Mammary epithelial cell (primary cell): Measurements from ENCODE around the gene MRGPRG.

Experiments used
- EZH2 ChIP-seq: IDR thresholded peaks from 2 replicates; pipeline ENCODE4 v1.6.1; 2012; ENCODE audit warnings: low read length, inconsistent platforms, borderline replicate concordance
- TF ChIP-seq, protein P1 (sequence below), 2 donors: IDR thresholded peaks in 1 of 2; conservative IDR thresholded peaks in 1 of 2; 2 replicates each; pipeline ENCODE4 v1.5.1; 2011 to 2012; ENCODE audit warnings: inconsistent platforms in 2 of 2, low read length in 2 of 2, mild to moderate bottlenecking in 2 of 2, control low read depth in 1 of 2, low read depth in 1 of 2; ENCODE audit not compliant: insufficient read depth in 1 of 2; ENCODE audit errors: extremely low read depth in 1 of 2

GRCh38 chr11:3204141-3205015, 14.2 kb downstream of the MRGPRG start:
- TF ChIP-seq, protein P1, sequence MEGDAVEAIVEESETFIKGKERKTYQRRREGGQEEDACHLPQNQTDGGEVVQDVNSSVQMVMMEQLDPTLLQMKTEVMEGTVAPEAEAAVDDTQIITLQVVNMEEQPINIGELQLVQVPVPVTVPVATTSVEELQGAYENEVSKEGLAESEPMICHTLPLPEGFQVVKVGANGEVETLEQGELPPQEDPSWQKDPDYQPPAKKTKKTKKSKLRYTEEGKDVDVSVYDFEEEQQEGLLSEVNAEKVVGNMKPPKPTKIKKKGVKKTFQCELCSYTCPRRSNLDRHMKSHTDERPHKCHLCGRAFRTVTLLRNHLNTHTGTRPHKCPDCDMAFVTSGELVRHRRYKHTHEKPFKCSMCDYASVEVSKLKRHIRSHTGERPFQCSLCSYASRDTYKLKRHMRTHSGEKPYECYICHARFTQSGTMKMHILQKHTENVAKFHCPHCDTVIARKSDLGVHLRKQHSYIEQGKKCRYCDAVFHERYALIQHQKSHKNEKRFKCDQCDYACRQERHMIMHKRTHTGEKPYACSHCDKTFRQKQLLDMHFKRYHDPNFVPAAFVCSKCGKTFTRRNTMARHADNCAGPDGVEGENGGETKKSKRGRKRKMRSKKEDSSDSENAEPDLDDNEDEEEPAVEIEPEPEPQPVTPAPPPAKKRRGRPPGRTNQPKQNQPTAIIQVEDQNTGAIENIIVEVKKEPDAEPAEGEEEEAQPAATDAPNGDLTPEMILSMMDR (conservative IDR thresholded peaks at IDR 0.05 in 1 of 2, IDR thresholded peaks at IDR 0.05 in 1 of 2; ENCODE audit: extremely low read depth in 1 of 2, insufficient read depth in 1 of 2, low read depth in 1 of 2, low read length in 2 of 2), result no peak
- no peak for TF ChIP-seq EZH2
